Measurements from ENCODE around the gene CFAP97D2.
"Not testable (repeated sequence)": the region's sequence is repeated elsewhere in the genome, so short reads cannot be mapped to it uniquely, and the experiment has no call there.

The CFAP97D2 gene

DNA sequence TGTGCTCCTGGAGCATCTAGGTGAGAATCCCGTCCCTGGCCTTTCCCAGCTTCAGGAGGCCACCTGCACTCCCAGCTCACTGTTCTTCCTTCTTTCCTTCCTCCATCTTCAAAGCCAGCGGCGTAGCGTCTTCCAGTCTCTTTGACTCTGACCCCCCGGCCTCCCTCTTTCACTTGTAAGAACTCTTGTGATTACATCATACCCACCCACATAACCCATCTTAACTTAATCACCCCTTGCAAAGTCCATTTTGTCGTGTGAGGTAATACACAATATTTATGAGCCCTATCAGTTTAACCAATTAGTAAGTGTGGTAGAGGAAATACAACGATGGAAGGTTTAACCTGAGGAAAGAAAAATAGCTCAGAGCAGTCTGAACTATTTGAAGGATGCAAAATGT is 51.1 kb downstream of the CFAP97D2 start:
- no peak for FAIRE-seq
- DNase-seq (ENCODE audit: insufficient read length, low spot score): no peak

DNA sequence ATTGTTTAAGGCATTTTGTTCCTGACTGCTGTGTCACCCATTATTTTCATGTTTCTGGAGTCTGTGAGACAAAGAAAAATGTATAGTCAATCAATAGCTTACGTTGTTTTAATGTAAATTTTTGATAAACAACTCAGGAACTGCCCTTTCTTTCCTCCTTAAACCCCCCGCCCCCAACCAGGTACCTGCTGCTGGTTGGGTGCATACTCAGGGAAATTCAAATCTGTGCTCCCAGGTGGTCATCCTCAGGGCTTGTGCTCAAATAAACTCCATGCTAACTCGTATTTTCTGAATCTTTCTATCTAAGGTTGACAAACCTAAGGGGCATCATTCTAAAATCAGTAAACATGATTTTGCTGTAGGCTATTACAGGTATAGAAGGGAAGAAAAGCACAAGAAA is 51.5 kb downstream of the CFAP97D2 start:
- FAIRE-seq (no peak), DNase-seq (ENCODE audit: insufficient read length, low spot score) (no peak)

DNA sequence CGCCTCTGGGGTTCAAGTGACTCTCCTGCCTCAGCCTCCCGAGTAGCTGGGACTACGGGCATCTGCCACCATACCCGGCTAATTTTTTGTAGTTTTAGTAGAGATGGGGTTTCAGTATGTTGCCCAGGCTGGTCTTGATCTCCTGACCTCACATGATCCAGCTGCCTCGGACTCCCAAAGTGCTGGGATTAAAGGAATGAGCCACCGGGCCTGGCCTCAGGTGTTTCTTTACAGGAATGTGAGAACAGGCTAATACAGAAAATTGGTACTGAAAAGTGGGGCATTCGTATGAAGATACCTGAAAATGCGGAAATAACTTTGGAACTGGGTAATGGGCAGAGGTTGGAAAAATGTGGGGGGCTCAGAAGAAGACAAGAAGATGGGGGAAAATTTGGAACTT is 52.8 kb downstream of the CFAP97D2 start:
- FAIRE-seq: no peak
- DNase-seq (ENCODE audit: insufficient read length, low spot score): no peak

DNA sequence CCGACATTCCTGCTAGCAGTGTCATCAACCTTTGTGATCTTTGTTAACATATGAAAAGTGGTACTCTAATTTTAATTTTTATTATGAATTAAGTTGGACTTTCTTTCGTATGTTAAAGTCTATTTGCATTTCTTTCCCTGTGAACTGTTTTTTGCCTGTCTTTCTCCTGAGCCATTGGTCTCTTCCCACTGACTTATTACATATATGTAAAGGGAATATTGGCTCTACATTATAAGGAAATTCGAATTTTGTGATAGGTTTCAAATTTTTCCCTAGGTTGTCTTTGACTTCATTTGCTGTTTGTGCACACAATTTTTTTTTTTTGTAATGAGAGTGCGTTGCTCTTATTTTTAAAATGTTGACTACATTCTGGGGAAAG is 55.2 kb downstream of the CFAP97D2 start:
- DNase-seq (ENCODE audit: insufficient read length, low spot score): no peak

DNA sequence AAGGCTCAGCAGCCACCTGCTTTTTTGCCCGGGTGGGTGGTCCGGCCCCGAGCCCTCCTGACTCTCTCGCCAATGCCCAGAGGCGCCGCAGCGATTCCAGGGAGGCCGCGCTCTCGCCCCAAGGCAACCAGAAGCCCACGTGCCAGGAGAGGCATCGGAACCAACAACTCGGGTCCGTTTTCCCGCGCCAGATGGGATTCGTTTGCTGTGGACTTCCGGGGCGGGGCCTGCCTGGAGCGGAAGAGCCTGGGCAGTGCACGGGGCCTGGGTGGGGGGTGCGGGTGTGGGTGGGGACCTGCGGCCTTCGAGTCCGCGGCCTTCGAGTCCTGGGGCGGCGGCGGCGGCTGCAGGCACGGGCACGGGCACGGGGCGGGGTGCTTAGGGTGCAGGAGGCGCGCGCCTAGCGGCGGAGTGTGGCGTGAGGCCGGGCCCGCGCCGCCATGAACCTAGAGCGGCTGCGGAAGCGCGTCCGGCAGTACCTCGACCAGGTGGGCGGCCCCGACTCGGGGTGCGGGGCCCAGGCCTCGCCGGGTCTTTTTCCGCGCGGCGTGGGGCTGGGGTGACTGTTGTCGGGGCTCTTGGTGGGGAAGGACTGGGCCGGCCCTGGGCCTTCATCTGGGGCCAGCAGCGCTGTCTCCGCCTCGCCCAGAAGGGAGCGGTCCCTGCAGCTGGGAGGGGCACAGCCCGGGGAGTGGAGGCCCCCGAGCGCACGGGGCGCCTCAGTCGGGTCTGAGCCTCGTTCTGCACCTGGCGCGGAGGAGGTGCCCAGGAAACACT is 55.8 kb downstream of the CFAP97D2 start, which contains the start of gene CDC16:
Gene CDC16 (plus strand): TSS at position 253 of the 777 bp plus-strand sequence. CDS start 188 bp downstream, at position 441.
- peak; percentile 62 for FAIRE-seq

More for the DNA sequence above, 55.2 kb downstream of the CFAP97D2 start:
- peak; percentile 70 for FAIRE-seq

DNA sequence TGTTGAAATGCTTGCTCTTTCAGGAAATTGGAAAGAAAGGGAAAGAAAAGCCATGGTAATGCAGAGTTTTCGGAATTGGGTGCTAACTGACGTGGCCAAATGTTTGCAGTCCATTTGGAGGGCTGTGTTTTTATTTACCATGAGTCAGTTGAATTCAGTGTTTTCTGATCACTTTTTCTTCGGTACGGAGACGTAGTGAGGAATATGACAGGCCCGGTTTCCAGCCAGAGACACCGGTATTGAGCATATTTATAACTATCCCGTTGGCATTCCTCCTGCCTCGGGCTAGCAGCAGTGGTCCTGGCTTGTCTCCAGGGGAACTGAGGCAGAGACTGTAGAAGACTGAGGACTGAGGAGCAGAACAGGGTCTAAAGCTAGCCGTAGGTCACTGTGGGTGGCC is 56.6 kb downstream of the CFAP97D2 start:
- FAIRE-seq: peak; percentile 51

More for the DNA sequence above, 55.8 kb downstream of the CFAP97D2 start, which contains the start of gene CDC16:
- peak; percentile 86 for DNase-seq (ENCODE audit: insufficient read length, low spot score)

DNA sequence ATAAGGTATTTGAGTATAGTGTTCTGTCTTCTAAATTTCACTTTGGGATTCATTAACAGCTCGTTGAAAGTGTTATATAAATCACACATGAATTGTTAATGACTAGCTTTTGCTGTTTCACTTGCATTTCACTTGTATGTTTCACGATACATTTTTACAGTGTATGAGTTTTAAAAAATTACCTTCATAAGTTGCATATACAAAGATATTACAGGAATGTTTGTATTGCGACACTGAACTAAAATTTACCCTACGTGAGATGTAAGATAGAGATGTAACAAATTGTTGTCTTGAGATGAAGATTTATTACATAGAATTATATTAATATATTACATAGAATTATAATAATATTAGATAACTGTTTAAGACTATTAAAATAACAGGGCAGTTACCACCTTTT is 57.2 kb downstream of the CFAP97D2 start:
- DNase-seq (ENCODE audit: insufficient read length, low spot score): no peak
- FAIRE-seq: no peak

More for the DNA sequence above, 56.6 kb downstream of the CFAP97D2 start:
- DNase-seq (ENCODE audit: insufficient read length, low spot score): no peak

DNA sequence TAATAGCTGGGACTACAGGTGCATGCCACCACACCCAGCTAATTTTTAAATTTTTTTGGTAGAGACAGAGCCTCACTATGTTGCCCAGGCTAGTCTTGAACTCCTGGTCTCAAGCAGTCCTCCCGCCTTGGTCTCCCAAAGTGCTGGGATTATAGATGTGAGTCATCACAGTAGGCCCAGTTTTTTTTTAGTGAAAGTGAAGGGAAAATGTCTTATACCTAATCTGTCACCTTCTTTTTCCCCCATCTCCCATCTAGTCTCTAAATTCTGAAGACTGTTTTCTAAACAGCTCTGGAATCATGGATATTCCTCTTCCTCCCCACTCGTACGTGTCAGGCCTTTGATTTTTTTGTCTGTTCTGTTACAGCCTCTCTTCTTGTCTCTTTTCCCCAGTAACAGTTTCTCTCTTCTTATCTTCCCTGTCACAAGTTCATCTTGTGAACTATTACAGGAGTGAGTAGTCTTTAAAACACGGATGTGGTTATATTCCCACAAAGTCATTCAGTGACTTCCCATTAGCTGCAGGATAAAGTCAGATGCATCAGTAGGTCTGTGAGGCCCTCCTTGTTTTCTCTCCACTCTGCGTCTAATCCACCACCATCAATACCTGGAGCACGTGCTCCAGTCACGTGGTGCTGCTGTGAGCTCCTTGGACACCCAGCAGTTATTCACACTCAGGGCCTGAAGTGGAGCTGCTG is 58.5 kb downstream of the CFAP97D2 start:
- FAIRE-seq (no peak), DNase-seq (ENCODE audit: insufficient read length, low spot score) (no peak)

DNA sequence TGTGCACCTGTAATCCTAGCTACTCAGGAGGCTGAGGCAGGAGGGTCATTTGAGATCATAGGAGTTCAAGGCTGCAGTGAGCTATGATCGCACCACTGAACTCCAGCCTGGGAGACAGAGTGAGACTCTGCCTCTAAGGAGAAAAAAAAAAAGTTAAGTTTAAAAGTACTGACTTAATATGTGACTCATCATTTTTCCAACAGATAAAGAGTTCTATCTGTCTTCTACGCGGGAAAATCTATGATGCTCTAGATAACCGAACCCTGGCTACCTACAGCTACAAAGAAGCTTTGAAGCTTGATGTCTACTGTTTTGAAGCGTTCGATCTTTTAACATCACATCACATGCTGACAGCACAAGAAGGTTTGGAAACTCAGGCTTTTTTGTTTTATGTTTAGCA is 62.9 kb downstream of the CFAP97D2 start:
- no peak for FAIRE-seq
- DNase-seq (ENCODE audit: insufficient read length, low spot score): no peak

DNA sequence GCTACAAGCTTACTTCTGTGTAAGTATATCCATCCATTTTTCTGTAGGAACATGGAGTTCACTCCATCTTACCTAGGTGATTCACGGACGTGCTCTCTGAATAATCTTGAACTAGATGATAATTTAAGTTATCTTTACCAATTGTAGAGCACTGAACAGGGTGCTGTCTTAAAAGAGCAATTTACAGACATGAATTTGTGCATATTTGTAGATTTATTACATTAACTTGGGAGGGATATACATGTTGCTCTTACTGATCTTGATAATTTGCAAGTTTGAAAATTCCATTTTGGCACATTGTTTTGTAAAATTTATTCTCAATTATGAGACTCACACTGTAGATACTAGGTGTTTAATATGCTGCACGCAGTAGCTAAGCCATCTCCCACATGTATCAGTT is 64.9 kb downstream of the CFAP97D2 start:
- no peak for FAIRE-seq
- no peak for DNase-seq (ENCODE audit: insufficient read length, low spot score)

DNA sequence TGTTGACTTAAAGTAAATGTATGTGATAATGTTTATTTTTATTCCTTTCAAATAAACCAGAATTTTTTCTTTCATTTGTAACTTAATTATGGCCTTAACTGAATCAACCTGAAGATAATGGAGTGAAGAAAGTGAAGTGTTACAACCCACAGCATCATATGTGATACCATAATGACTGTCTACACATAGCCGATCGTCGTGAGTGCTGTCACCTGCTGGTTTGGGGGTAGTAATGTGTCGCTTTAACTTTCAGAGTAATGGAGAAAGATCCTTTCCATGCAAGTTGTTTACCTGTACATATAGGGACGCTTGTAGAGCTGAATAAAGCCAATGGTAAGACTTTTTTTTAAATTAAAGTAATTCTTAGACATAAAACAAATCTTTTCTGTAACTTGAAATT is 65.6 kb downstream of the CFAP97D2 start:
- DNase-seq (ENCODE audit: insufficient read length, low spot score) (no peak), FAIRE-seq (no peak)

DNA sequence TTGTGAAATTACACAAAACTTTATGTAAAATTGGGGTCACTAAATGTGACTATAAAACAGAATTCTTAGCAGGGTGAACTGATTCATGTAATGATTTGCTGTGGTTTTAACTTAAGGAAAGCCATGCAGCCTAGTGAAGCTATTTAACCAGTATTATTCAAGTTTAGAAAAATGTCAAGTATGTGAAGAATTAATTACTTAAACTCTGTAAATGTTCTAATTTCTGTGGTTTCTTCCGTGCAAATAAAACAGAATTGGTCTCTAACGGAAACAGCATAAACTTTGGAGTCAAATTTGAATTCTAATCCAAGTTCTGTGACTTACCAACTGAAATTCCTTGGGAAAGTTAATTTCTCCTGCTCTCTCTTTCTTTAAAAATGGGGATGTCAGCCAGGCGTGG is 69.0 kb downstream of the CFAP97D2 start:
- no peak for FAIRE-seq
- DNase-seq (ENCODE audit: insufficient read length, low spot score): no peak

DNA sequence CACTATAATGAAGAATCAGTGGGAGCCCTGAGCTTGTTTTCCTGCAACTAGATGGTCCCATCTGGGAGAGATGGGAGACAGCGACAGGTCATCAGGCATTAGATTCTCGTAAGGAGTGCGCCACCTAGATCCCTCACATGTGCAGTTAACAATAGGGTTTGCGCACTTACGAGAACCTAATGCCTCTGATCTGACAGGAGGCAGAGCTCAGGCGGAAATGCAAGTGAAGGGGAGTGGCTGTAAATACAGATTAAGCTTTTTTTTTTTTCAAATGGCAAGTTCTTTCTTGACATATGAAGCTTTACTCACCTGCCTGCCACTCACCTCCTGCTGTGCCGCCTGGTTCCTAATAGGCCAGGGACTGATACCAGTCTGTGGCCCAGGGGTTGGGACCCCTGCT is 70.0 kb downstream of the CFAP97D2 start:
- FAIRE-seq: no peak
- DNase-seq (ENCODE audit: insufficient read length, low spot score): no peak

DNA sequence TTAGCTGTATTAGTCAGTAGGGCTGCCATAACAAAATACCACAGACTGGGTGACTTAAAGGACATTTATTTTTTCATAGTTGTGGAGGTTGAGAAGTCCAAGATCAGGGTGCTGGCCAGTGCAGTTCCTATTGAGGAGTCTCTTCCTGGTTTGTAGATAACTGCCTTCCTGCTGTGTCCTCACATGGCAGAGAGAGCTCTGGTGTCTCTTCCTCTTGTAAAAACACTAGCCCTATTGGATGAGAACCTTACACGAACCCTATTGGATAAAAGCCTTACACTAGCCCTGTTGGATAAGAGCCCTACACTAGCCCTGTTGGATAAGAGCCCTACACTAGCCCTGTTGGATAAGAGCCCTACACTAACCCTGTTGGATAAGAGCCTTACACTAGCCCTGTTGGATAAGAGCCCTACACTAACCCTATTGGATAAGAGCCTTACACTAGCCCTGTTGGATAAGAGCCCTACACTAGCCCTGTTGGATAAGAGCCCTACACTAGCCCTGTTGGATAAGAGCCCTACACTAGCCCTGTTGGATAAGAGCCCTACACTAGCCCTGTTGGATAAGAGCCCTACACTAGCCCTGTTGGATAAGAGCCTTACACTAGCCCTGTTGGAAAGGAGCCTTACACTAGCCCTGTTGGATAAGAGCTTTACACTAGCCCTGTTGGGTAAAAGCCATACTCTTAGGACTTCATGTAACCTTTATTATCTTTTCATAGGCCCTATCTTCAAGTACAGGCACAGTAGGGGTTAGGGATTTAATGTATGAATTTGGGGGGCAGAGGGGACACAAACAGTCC is 72.8 kb downstream of the CFAP97D2 start:
- DNase-seq (ENCODE audit: insufficient read length, low spot score); FAIRE-seq: not testable (repeated sequence)

DNA sequence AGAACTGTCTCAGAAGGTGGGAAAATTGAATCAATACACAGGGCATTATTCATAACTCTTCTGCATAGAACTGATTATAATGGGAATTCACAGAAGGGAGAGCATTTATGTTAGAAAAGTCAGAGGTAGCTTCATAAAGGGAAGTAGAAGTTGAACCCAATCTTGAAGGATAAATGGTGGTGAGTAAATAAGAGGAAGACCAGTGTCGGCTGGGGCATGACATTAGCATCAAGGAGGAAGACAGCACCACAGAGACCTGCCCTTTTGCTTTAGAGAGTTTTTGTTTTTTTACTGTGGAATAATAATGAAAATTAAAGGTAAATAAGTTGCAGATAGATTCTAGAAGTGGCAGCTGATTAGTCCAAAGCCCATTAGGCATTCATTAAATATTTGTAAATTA is 77.5 kb downstream of the CFAP97D2 start:
- FAIRE-seq: no peak
- DNase-seq (ENCODE audit: insufficient read length, low spot score): no peak

DNA sequence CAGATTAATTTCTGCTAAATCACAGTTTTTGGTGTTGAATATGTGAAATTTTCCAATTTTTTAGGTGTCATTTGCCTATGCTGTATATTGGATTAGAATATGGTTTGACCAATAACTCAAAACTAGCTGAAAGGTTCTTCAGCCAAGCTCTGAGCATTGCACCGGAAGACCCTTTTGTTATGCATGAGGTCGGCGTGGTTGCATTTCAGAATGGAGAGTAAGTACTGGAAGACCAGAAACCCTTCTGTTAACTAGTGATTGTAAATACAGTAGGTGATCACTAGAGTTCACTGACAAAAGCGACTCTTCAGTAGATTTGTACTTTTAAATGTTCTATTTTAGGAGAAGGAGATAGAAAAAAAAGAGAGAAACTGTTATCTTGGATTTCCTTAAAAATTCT is 78.0 kb downstream of the CFAP97D2 start:
- FAIRE-seq (no peak), DNase-seq (ENCODE audit: insufficient read length, low spot score) (no peak)

DNA sequence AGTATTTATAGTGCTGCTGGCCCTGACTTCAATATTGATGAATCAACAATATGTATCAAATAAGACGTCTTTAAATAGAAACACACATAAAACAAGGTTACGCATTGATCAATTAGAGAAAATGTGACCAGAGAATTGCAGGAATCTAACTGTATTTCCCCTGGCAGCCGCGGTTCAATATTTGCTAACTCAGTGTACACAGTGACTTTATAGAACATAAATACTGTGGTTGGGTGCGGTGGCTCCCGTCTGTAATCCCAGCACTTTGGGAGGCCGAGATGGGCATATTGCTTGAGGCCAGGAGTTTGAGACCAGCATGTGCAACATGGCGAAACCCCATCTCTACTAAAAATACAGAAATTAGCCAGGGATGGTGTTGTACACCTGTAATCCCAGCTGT is 79.5 kb downstream of the CFAP97D2 start:
- no peak for DNase-seq (ENCODE audit: insufficient read length, low spot score)
- no peak for FAIRE-seq

DNA sequence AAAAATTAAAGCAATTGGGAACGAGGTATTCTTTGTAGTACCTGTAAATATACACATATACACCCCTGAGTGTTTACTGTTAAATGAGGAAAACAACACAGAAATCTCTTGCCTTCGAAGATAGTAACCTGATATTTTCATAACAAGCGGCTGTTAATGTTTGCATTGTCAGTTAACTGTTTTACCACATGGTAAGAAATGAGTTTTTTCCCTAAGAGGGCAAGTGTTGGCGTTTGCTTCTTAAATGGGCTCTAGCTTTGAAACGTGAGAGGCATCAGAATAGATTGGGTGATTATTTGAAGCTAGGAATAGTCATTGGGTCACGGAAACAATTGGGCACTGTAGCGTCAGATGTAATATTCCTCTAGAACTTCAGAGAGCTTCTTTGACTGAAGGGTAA is 80.3 kb downstream of the CFAP97D2 start:
- DNase-seq (ENCODE audit: insufficient read length, low spot score): no peak
- FAIRE-seq: no peak

DNA sequence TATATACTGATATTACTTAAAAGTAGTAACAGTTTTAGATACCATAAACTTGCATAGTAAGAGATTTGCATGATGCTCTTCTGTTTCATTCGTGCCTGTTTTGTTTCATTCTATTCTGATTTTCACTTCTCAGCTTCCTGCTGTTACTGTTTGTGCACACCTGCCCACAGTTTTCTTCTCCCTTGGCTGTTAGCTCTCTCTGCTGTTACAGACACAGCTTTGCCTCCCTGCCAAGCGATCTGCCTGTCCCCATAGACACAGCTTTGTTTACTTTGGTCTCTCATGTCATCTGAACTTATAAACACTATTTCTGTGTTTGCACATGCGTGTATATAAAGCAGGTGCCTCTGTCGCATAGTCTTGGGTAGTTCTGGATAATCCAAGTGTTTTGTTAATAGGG is 80.9 kb downstream of the CFAP97D2 start:
- no peak for DNase-seq (ENCODE audit: insufficient read length, low spot score)
- peak; percentile 78 for FAIRE-seq

DNA sequence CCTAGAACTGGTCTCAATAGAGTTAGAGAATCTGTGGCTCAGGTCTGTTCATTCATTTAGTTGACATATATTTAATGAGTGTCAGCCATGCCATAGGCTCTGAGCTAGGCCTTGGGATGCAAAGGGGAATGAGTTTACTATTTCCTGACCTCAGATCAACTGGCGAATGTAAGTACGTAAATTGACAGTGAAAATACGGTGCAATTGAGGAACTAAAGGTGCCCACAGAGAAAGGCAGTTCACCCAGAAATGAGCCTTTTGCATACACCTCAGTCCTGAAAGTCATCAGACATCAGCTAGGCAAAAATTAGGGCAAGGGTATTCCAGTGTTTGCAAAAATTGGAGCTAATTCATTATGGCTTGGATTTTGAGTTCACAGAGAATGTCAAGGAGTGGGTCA is 81.8 kb downstream of the CFAP97D2 start:
- DNase-seq (ENCODE audit: insufficient read length, low spot score) (no peak), FAIRE-seq (peak; percentile 66)

DNA sequence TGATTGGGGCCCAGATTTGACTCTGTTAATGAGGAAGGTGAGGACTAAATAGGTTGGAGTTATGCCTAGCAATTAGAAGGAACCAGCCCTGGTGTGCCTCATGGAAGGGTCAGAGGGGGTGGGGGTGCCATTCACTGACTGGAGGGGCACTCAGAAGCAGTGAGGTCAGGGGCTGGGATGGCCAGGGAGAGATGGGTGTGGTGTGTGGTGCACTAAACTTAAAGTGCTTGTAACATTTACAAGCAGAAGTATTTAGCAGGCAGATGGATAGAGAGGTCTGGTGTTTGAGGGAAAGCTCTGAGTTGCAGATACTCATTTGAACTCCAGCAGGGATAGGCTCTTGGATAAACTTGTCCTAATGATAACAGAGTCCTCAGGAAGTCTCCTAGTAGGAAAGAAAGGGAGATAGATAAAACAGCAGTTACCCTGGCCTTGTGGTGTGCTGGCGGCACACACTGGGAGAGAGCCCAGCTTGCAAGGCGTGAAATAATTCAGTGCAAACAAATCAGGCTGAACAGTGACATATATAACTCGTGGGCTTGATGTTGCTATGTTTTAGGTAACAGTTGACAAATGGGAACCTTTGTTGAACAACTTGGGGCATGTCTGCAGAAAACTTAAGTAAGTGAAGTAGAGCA is 82.4 kb downstream of the CFAP97D2 start:
- FAIRE-seq: peak; percentile 64
- DNase-seq (ENCODE audit: insufficient read length, low spot score): no peak

All from GM19239 (cell line).